ENCODE results near the gene SETBP1.

SETBP1 gene

GRCh38 chr18:44680273-44681075, at the start of gene SETBP1:
SETBP1 (plus strand) TSS chr18:44680888; CDS start chr18:44701347, 20,459 bp downstream.
- DNase-seq = no peak

- no peak for DNase-seq
These were observed 48.1 kb upstream of the SETBP1 start for GRCh38 chr18:44632469-44633145.

- no peak for DNase-seq
These were observed 45.1 kb upstream of the SETBP1 start for GRCh38 chr18:44635546-44635945.

DNA sequence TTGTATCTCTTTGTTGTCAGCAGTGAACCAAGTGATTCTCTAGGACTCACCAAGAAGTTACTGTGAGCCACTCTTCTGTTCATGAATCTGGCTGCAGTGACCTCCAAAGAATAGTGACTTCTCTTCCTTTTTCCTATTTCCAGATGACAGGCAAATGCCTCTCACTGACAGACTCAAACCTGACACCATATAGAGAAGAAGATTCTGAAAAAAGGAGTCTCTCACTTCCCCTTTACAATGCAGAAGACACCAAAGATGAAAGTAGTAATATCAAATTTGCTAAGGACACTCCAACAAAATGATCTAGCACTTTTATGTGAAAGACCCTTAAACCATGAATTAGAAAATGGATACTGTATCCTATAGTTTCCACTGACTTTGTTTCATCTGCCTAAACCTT, 44.4 kb upstream of the SETBP1 start:
- peak; percentile 48 for DNase-seq

- DNase-seq = no peak
These were observed 43.3 kb upstream of the SETBP1 start for GRCh38 chr18:44637210-44638033.

DNA sequence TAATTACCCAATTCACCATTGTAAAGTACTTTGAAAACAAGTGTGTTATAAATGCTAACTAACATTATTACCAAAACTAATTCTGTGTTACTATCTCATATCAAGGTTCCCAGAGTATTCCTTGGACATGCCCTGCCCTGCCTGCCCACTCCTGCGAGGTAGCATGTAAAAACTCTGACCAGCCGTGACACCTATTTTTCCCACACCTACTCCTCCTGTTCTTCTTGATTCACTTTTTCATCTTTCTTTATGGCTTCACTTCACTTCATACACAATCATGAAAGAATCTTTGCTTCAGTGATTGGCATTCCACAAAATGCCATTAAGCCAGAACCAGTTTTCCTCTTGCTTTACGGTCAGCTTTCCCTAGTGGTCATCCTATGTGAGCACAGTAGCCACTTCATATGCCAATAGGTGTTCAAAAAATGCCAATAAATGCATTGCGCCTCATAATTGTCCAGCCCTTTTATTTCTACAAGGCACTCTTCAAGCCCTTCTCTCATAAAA, 42.6 kb upstream of the SETBP1 start:
- no peak for DNase-seq

DNA sequence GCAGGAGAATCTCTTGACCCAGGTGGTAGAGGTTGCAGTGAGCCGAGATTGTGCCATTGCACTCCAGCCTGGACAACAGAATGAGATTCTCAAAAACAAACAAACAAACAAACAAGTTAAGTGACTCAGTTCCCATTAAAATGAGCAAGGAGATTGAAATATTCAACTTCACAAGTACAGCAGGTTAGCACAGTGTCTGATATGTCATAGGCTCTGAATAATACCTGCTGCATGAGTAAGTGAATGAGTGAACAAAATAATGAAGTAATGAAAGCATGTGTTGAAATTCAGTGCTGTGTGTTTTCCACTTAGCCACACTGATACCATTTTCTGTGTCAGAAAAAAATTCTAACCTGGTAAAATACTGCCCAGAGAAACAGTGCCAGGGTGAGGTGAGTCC, 41.9 kb upstream of the SETBP1 start:
- no peak for DNase-seq

- no peak for DNase-seq
These were observed 37.7 kb upstream of the SETBP1 start for GRCh38 chr18:44643004-44643403.

DNA sequence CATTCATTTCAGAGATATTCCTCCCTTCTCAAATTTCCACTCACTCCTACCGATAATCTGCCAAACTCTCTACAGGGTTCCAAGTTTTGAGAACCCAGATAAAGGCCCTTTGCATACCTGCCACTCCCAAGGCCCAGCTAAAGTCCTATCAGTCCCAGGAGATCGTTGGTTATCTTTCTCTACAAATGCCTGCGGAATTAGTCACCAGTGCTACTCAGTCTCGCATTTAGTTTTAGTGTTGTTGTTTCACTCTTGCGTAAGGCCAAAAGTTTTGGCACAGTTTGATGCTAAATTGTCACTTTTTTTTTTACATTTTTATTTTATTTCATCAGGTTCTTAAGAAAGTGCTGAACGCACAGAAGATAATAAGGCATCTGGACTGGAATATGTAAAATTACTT, 29.2 kb upstream of the SETBP1 start:
- DNase-seq = no peak

DNA sequence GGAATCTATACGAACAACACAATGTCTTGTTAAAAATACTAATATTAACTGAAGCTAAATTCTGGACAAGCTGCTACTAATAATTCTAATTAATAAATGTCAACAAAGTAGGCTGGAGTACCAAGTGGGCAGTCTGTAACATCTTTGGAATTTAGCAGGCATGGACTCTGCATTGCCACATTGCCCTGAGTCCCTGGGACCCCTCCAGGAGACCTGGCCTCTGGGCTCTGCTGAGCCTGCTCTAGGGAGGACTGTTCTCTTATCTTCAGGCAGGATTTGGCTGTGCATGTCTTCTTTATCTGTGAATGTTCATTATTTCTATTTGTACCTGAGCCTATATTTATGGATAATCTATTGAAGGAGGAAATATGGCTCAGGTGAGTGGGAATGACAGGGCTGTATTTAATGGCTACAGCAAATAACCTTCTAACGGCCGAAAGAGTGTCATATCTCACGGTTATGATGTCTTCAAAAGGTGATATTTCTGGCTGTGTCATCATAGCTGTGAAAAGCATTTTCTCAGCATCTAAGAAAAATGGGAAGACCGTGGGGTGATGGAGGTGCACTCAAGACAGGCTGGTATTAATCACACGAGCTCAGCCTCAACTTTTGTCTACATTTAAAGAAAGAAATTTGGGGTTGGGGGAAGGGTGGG, 28.6 kb upstream of the SETBP1 start:
- no peak for DNase-seq

DNA sequence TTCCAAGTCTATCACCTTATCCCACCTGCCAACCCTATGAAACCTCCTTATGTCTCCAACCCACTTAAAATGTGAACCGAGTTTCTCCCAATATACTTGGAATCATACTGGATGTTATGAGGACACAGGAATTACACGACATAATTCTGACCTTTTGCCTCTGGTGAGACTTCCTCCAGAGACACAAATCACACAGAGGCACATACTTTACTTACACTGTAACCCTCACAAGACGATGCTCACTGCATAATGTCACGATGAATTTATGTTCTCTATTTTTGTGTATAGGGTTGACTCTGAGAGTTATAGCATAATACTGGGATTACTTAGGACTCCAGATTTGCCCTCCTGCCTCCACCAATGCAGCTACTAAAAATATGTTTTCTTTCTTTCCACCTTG, 28.0 kb upstream of the SETBP1 start:
- DNase-seq = no peak

GRCh38 chr18:44654573-44654972, 26.1 kb upstream of the SETBP1 start:
- no peak for DNase-seq

DNA sequence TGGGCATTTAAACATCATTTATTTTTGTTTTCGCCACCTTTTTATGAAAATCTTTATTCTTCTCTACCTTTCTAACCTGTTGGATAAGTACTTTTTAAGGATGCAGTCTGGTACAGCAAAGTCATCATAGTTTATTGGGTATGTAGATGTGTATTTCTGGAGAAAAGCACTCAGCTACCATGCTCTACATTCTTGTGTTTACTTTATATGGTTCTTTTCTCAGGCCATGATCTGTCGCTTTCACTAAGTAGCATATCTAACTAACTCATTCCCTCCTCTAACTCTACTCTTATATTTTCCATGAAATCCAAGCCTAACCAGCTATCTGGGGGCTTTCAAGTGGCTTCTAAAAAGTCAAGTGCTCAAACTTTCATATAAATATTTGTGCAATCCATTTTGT, 25.3 kb upstream of the SETBP1 start:
- no peak for DNase-seq

GRCh38 chr18:44659771-44660170, 20.9 kb upstream of the SETBP1 start:
- no peak for DNase-seq

GRCh38 chr18:44668270-44668975, 12.3 kb upstream of the SETBP1 start:
- no peak for DNase-seq

- peak; percentile 23 for DNase-seq
These were observed 8.8 kb upstream of the SETBP1 start for GRCh38 chr18:44671914-44672313.

GRCh38 chr18:44672506-44672905, 8.2 kb upstream of the SETBP1 start:
- DNase-seq = no peak

GRCh38 chr18:44673256-44673880, 7.3 kb upstream of the SETBP1 start:
- no peak for DNase-seq

- DNase-seq = no peak
These were observed 2.8 kb upstream of the SETBP1 start for GRCh38 chr18:44677933-44678332.

GRCh38 chr18:44678725-44679055, 2.0 kb upstream of the SETBP1 start:
- DNase-seq = no peak

- peak; percentile 66 for DNase-seq
These were observed 1.4 kb upstream of the SETBP1 start for GRCh38 chr18:44679056-44679913.

Data from MV-4-11 (cell line).